Ramos (cell line): Measurements from ENCODE around the gene SEC16A.

Source experiments
- in situ Hi-C: fragments of 300-500 bp; cut with MboI; formaldehyde crosslinking; loops from one replicate; pipeline ENCODE4 v1.14.3; 2022; ENCODE audit warnings: low sequenced_read_pairs; ENCODE audit not compliant: unreplicated experiment

SEC16A gene

DNA sequence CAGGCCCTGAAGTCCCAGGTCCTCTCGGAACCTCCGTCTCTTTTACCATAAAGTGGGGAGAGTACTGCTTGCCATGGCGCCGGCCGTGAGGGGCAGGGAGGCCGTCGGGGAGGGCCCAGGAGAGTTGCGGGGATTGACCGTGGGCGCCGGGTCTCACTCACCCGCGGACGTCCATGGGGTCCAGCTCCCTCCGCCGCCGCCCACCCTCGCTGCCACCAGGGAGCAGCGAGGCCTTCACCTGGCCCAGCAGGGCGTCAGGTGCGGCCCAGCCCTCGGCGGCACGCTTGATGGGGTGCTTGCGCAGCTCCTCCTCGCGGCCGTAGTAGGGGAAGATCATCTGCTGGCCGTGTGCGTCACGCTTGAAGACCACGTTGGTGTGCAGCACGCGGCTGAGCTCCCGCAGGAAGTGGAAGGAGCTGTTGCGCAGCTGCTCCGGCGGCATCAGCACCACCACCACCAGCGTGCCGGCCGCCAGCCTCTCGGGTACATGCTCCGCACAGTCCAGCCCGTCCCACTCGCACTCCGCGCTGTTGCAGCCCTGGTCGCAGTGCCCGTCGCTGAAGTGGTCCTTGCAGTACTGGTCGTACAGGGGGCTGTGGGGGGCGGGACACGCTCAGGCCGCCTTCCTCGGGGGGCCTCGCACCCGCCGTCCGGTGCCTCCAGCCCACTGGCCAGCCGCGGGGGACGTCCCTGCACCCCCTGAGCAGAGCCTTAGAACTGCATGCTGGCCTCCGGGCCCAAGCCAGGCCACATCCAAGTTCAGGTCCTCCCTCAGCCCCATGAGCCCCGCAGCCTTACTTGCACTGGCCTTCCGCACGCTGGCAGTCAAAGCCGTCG is 21.9 kb upstream of the SEC16A start:
- in situ Hi-C loops, result no loop called here

- in situ Hi-C loops, result no loop called here
Measured at GRCh38 chr9:136502940-136503550, 20.2 kb upstream of the SEC16A start.

DNA sequence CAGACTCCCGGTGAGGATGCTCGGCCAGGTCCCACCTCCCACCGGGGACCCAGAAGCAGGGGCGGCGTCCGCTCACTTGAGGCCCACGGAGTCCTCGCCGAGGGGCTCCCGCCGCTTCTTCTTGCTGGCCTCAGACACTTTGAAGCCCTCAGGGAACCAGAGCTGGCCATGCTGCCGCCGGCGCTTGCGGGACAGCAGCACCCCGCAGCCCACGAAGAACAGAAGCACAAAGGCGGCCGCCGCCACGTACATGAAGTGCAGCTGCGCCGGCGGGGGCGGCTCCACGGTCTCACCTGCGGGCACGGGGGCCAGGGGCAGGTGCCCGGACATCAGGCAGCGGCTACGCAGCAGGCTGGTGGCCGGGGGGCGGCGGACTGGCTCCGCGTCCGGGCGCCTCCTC is 19.4 kb upstream of the SEC16A start:
- in situ Hi-C loops, result no loop called here

DNA sequence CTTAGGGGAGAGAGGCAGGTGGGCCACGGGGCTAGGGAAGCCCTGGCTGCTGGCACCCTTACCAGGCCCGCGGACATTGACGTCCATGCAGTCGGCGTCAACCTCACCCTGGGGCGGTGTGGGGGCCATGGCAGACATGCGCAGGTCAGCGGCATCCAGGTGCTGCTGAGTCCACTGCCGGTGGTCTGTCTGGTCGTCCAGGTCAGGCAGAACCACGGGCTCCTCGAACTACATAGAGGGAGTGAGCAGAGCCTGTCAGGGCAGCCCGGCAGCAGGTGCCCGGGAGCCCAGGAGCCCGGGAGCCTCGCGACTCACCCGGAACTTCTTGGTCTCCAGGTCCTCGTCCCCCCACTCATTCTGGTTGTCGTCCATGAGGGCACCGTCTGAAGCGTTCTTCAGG is 18.8 kb upstream of the SEC16A start:
- in situ Hi-C loops, result no loop called here

DNA sequence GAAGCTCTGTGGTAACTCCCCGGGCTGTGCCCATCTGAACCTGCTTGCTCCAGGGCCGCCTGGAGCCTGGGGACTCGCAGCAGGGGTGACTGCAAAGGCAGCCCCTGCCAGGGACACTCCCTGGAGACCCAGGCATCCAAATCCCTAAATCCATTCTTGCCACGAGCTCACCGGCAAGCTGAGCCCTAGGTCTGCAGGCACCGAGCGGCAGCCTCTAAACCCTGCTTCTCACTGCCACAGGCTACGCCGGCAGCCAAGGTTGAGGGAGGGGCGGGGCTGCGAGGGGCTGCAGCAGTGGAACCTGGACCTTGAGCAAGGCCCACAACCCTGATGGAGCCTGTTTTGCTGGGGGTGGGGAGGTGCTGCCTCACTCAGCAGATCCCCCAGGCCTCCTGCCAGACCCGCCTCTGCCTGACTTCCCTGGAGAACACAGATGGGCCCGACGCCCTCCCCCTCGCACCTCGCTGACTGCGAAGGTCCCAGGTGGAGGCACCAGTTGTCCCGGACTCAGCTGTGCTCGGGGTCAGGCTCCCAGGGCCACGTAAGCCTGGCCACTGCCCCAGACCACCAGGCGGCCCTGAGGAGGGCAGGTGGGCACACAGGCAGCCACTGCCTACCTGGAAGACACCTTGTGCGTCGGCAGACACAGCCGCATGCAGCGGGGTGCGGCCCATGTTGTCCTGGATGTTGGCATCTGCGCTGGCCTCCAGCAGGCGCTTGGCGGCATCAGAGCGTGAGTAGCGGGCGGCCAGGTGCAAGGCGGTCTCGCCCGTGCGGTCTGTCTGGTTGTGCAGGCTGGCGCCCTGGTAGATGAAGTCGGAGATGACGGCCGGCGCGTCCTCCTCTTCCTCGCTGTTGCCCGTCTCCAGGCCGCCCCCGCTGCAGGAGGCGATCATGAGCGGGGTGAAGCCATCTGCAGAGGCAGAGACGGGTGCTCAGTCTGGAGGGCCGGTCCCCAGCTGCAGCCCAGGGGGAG is 17.4 kb upstream of the SEC16A start:
- in situ Hi-C loops, result no loop called here

- in situ Hi-C loops, result no loop called here
Measured at GRCh38 chr9:136499071-136499934, 16.5 kb upstream of the SEC16A start.

DNA sequence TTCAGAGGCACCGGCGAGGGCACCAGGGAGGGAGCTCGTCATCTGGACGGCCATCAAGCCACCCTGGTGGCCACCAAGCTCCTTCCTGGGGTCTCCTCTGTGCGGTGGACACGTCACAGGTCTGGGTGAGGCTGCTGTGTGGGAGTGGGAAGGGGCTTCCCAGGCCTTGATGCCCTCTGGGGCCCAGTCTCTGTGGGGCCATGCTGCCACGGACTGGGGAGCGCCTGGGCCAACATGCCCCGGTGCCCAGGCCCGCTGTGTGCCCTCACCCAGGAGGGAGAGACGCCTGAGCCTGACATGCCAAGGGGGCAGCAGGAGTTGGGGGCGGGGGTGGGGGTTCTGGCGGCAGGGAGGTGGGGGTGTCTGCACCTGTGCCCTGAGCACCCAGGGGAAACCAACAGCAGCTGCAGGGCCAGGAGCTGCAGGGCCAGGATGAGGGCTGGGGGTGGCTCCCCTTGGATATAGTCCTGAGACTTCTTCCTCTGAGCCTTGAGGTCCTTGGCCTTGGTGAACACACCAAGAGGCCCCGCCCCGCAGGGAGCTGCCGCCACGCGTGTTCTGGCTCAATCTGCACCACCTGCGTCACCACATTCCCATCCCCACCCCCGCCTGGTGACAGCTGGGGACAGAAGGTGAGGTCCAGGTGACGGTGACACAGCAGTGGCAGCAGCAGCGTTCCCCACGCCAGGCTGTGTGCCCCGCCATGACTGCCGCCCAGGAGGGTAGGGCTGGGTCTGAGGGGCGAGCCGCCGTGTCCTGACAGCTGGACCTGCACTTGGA is 15.3 kb upstream of the SEC16A start:
- in situ Hi-C loops, result no loop called here

- in situ Hi-C loops, result no loop called here
Measured at GRCh38 chr9:136496801-136497620, 14.2 kb upstream of the SEC16A start.

- in situ Hi-C loops, result no loop called here
Measured at GRCh38 chr9:136496181-136496580, 13.3 kb upstream of the SEC16A start.

DNA sequence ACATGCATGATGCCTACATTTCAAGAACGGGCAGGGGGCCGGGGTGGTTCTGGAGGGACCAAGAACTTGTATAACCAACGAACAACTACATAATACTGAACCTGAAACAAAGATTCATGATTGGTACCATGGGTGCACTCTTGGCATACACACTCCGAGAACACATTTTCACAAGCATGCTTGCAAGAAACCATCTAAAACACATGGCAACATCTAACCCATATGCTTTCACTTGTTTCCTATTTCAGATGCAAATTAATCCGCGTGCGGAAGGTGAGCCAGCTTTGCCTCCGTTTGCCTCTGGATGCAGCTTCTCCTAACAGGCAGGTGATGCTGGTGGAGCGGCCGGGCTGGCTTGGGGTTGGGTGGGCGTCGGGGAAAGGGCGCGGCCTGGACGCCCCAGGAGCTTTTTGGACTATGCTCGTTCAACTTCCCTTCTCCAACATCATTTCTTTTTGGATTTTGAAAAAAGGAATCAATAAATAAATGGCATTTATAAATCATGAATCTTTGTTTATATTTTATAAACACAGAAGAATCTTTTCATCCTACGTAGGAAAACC is 12.5 kb upstream of the SEC16A start:
- in situ Hi-C loops, result no loop called here

- in situ Hi-C loops, result loop anchor here (5.0 kb wide), 1 partner anchor 133 kb away; no protein-coding TSS in a partner anchor
Measured at GRCh38 chr9:136494531-136495215, 11.8 kb upstream of the SEC16A start.

DNA sequence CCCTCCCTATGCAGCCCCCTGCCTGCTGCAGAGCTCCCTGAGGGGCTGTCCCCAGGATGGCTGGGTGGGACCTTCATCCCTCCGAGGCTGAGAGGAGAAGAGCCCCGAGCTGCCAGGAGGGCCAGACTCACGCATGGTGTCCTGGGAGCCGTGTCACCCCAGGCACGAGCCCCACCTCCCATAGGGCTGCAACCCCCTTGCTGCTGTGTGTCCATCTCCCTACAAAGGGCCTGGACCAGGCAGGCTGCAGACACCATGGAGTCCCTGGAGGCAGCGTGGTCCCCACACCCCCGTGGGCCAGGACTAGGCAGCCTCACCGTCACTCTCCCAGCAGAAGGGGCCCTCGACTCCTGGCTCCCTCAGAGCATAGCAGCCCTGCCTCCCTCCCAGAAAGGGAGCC is 11.2 kb upstream of the SEC16A start:
- in situ Hi-C loops, result loop anchor here (5.0 kb wide), 1 partner anchor 133 kb away; no protein-coding TSS in a partner anchor

- in situ Hi-C loops, result loop anchor here (5.0 kb wide), 1 partner anchor 134 kb away; no protein-coding TSS in a partner anchor
Measured at GRCh38 chr9:136493567-136493971, 10.7 kb upstream of the SEC16A start.

DNA sequence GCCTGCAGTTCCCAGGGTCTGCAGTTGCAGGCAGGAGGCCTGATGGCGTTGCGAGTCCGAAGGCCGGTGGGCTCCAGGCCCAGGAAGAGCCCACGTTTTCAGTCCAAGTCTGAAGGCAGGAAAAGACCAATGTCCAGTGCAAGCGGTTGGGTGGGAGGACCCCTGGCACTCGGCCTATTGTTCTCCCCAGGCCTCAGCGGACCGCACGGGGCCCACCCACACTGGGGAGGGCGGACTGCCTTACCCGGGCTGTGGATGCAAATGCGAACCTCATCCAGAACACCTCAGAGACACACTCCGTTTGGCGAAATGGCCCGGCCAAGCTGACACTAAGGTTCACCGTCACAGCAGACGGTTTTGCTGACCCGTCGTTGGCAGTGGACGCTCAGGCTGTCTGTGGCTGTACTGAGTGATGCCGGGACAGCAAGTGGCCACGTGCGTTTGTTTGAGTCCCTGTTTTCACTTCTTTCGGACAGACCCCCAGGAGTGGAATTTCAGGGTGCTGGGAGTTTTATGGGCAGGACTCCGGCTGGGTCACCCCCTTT is 10.2 kb upstream of the SEC16A start:
- in situ Hi-C loops, result loop anchor here (5.0 kb wide), 1 partner anchor 134 kb away; no protein-coding TSS in a partner anchor

- in situ Hi-C loops, result loop anchor here (5.0 kb wide), 1 partner anchor 138 kb away; no protein-coding TSS in a partner anchor
Measured at GRCh38 chr9:136489731-136490130, 6.9 kb upstream of the SEC16A start.
